ENCODE results near the gene LCT. TPM values are rescaled to one million over a fixed set of nuclear protein-coding genes. Genes with fewer than 3 reads are reported as not detected.

LCT gene
- total RNA-seq, 1 experiment from 2014 or later, result 0.04 TPM

GRCh38 chr2:135851858-135852257 is 14.9 kb upstream of the LCT start:
- no peaks in the 10 kb centered on the region for H3K4me1 ChIP-seq (ENCODE audit: insufficient read depth, low read length)
- H4K8ac ChIP-seq (replicated peaks; ENCODE audit: insufficient read length, low read depth, low read length), result no peak overlapping the region
- H2AFZ ChIP-seq (ENCODE audit: low read length), result no peak overlapping the region
- no peaks in the 10 kb centered on the region for H3K79me1 ChIP-seq (ENCODE audit: insufficient read depth, low read depth, low read length, poor library complexity, severe bottlenecking)
- no peaks in the 10 kb centered on the region for H3K9me3 ChIP-seq (ENCODE audit: control insufficient read depth, low read depth, low read length)
- no peak overlapping the region for H4K5ac ChIP-seq (ENCODE audit: insufficient read length, low read depth, low read length)
- no peaks in the 10 kb centered on the region for H3K27me3 Mint-ChIP-seq (ENCODE audit: low read depth)
- no peak overlapping the region for H3K56ac ChIP-seq (ENCODE audit: insufficient read length, low read depth, low read length)
- no peak overlapping the region for H3K4me2 ChIP-seq (ENCODE audit: insufficient read depth, insufficient read length, low read length)
- no peak overlapping the region for H3K4ac ChIP-seq (ENCODE audit: low read depth, low read length)
- H2BK20ac ChIP-seq (ENCODE audit: low read depth, low read length, poor library complexity, severe bottlenecking), result no peak overlapping the region
- no peak overlapping the region for H3K23ac ChIP-seq (ENCODE audit: insufficient read length, low read depth, low read length)
- no peak overlapping the region for H2BK120ac ChIP-seq (ENCODE audit: low read depth, low read length, poor library complexity, severe bottlenecking)
- H3K79me2 ChIP-seq (ENCODE audit: insufficient read depth, low read length), result no peaks in the 10 kb centered on the region
- no peak overlapping the region for H3K14ac ChIP-seq (ENCODE audit: insufficient read depth, low read length)
- H2BK15ac ChIP-seq (ENCODE audit: low read depth, low read length), result no peak overlapping the region
- no peak overlapping the region for H2BK12ac ChIP-seq (ENCODE audit: insufficient read length, low read depth, low read length)
- no peaks in the 10 kb centered on the region for H3K9me3 Mint-ChIP-seq
- H4K20me1 ChIP-seq (ENCODE audit: control insufficient read depth, insufficient read depth, insufficient read length), result no peaks in the 10 kb centered on the region
- H3K36me3 Mint-ChIP-seq (ENCODE audit: insufficient read depth in 1 of 3, low read depth in 3 of 3), result peaks cover 35 to 86% (median 73%) of the 10 kb centered on the region in 3 experiments; a peak in 6 of 7 replicates
- no peak overlapping the region for H2BK5ac ChIP-seq (ENCODE audit: insufficient read length, low read length)
- H3K4me1 Mint-ChIP-seq, result no peaks in the 10 kb centered on the region
- no peak overlapping the region for H3K4me3 Mint-ChIP-seq
- H3K9ac ChIP-seq (ENCODE audit: extremely low read depth, insufficient read length, low read length), result no peak overlapping the region
- H3K27ac Mint-ChIP-seq, result no peak overlapping the region
- H3T11ph ChIP-seq (ENCODE audit: low read length), result no peak overlapping the region
- no peak for DNase-seq
- H4K91ac ChIP-seq (ENCODE audit: insufficient read length, low read depth, low read length), result no peak overlapping the region
- H3K18ac ChIP-seq (ENCODE audit: insufficient read length, low read depth, low read length), result no peak overlapping the region
- no peak for TF ChIP-seq CTCF (conservative IDR thresholded peaks at IDR 0.05)
- H3K23me2 ChIP-seq (ENCODE audit: insufficient read length, low read depth, low read length, poor library complexity, severe bottlenecking), result no peaks in the 10 kb centered on the region
- no peak overlapping the region for H3K27ac ChIP-seq (ENCODE audit: insufficient read length, low read depth, low read length)
- no peaks in the 10 kb centered on the region for H3K27me3 ChIP-seq (ENCODE audit: insufficient read depth, low read length)
- H2AK5ac ChIP-seq (ENCODE audit: insufficient read length, low read length), result no peak overlapping the region

All from H9 (cell line).